Astrocyte (in vitro differentiated cells and primary cell): ENCODE results near the gene CENPS. TPM values are rescaled to one million over a fixed set of nuclear protein-coding genes. Genes with fewer than 3 reads are reported as not detected.
"Not testable (repeated sequence)": the region's sequence is repeated elsewhere in the genome, so short reads cannot be mapped to it uniquely, and the experiment has no call there.

Source experiments
- DNase-seq: peaks from one replicate; pipeline ENCODE4 v3.0.0-alpha.2; 2010; ENCODE audit warnings: low read depth
- FAIRE-seq: peaks from 2 replicates; lab custom pipeline; 2011; peaks lifted over from hg19 to GRCh38; lab: Jason Lieb, UNC
- H2AFZ ChIP-seq: 2 replicates; pipeline ENCODE4 v1.6.0; 2012; ENCODE audit warnings: low read depth, low read length, inconsistent platforms
- H3K27ac ChIP-seq: 2 replicates; pipeline ENCODE4 v1.5.1; 2011; ENCODE audit warnings: low read depth, low read length, inconsistent platforms
- H3K27me3 ChIP-seq: 2 replicates; pipeline ENCODE4 v1.6.0; 2011; ENCODE audit warnings: low read length, inconsistent platforms; ENCODE audit not compliant: insufficient read depth
- H3K36me3 ChIP-seq: 2 replicates; pipeline ENCODE4 v1.5.1; 2011; ENCODE audit warnings: low read length, inconsistent platforms; ENCODE audit not compliant: insufficient read depth
- H3K4me1 ChIP-seq: 2 replicates; pipeline ENCODE4 v1.5.1; 2011; ENCODE audit warnings: low read length, inconsistent platforms; ENCODE audit not compliant: insufficient read depth
- H3K4me2 ChIP-seq: 2 replicates; pipeline ENCODE4 v1.6.0; 2012; ENCODE audit warnings: low read length, inconsistent platforms
- H3K4me3 ChIP-seq: 2 replicates; pipeline ENCODE4 v1.5.1; 2011; ENCODE audit warnings: low read depth, mild to moderate bottlenecking, low read length, inconsistent platforms; ENCODE audit not compliant: insufficient read depth
- H3K79me2 ChIP-seq: 2 replicates; pipeline ENCODE4 v1.6.0; 2012; ENCODE audit warnings: mild to moderate bottlenecking, low read length, inconsistent platforms; ENCODE audit not compliant: insufficient read depth
- H3K9ac ChIP-seq: 2 replicates; pipeline ENCODE4 v1.6.0; 2012; ENCODE audit warnings: mild to moderate bottlenecking, low read length, inconsistent platforms
- H3K9me3 ChIP-seq: 2 replicates; pipeline ENCODE4 v1.5.1; 2012; ENCODE audit warnings: low read depth, mild to moderate bottlenecking, low read length, inconsistent platforms; ENCODE audit not compliant: insufficient read depth
- H4K20me1 ChIP-seq: 2 replicates; pipeline ENCODE4 v1.6.0; 2012; ENCODE audit warnings: low read length, inconsistent platforms; ENCODE audit not compliant: insufficient read depth
- H3K27ac Mint-ChIP-seq: one replicate; pipeline ENCODE4 v1.8.0; 2021; ENCODE audit warnings: mild to moderate bottlenecking, mixed read lengths; ENCODE audit not compliant: unreplicated experiment
- H3K27me3 Mint-ChIP-seq: one replicate; pipeline ENCODE4 v1.8.0; 2021; ENCODE audit warnings: low read depth, mixed read lengths; ENCODE audit not compliant: unreplicated experiment
- H3K36me3 Mint-ChIP-seq: one replicate; pipeline ENCODE4 v1.8.0; 2021; ENCODE audit warnings: low read depth, mixed read lengths; ENCODE audit not compliant: unreplicated experiment
- H3K4me1 Mint-ChIP-seq: one replicate; pipeline ENCODE4 v1.8.0; 2021; ENCODE audit warnings: low read depth, mixed read lengths; ENCODE audit not compliant: unreplicated experiment
- H3K4me3 Mint-ChIP-seq: one replicate; pipeline ENCODE4 v1.8.0; 2021; ENCODE audit warnings: mild to moderate bottlenecking, moderate library complexity, mixed read lengths; ENCODE audit not compliant: unreplicated experiment
- H3K9me3 Mint-ChIP-seq: one replicate; pipeline ENCODE4 v1.8.0; 2021; ENCODE audit warnings: mild to moderate bottlenecking, mixed read lengths; ENCODE audit not compliant: unreplicated experiment
- EZH2 ChIP-seq: IDR thresholded peaks from 2 replicates; pipeline ENCODE4 v1.6.1; 2012; ENCODE audit warnings: mild to moderate bottlenecking, low read length, inconsistent platforms; ENCODE audit not compliant: insufficient read depth
- total RNA-seq: library from RNA; stranded (reverse); gene quantifications from 2 replicates; pipeline ENCODE4 v1.2.1, GENCODE V29; 2021
- TF ChIP-seq, protein P1 (sequence below): IDR thresholded peaks from 2 replicates; pipeline ENCODE4 v1.5.1; 2011; ENCODE audit warnings: low read depth, mild to moderate bottlenecking, inconsistent platforms, low read length, moderate library complexity; ENCODE audit not compliant: insufficient read depth

The CENPS gene
- total RNA-seq, 1 donor from 2014 or later = 9.0 TPM

DNA sequence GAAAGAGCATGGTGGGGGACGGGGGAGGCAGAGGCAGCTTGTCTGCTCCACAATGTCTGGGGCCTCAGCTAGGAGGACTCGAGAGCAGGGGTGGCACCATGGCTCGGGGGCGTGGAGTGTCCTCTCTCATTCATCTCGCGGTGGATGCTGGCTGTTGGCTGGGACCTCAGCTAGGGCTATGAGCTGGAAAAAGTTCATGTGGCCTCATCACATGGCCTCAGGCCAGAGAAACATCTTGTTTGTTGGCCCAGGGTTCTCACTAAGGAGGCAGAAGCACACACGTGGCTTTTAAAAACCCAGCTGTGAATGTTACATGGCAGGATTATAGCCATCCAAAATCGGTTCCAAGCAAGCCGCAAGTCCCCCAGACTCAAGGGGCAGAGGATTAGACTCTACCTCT, 6.2 kb upstream of the CENPS start:
- TF ChIP-seq, protein P1, sequence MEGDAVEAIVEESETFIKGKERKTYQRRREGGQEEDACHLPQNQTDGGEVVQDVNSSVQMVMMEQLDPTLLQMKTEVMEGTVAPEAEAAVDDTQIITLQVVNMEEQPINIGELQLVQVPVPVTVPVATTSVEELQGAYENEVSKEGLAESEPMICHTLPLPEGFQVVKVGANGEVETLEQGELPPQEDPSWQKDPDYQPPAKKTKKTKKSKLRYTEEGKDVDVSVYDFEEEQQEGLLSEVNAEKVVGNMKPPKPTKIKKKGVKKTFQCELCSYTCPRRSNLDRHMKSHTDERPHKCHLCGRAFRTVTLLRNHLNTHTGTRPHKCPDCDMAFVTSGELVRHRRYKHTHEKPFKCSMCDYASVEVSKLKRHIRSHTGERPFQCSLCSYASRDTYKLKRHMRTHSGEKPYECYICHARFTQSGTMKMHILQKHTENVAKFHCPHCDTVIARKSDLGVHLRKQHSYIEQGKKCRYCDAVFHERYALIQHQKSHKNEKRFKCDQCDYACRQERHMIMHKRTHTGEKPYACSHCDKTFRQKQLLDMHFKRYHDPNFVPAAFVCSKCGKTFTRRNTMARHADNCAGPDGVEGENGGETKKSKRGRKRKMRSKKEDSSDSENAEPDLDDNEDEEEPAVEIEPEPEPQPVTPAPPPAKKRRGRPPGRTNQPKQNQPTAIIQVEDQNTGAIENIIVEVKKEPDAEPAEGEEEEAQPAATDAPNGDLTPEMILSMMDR = no peak
- TF ChIP-seq EZH2 = no peak
- no peaks in the 10 kb centered on the region for H3K79me2 ChIP-seq
- no peak overlapping the region for H2AFZ ChIP-seq
- H3K4me3 ChIP-seq = no peak overlapping the region
- FAIRE-seq = no peak
- no peaks in the 10 kb centered on the region for H3K27me3 Mint-ChIP-seq
- no peak overlapping the region for H3K27ac Mint-ChIP-seq
- no peaks in the 10 kb centered on the region for H3K9me3 Mint-ChIP-seq
- H4K20me1 ChIP-seq = no peaks in the 10 kb centered on the region
- no peaks in the 10 kb centered on the region for H3K27me3 ChIP-seq
- H3K9ac ChIP-seq = no peak overlapping the region
- H3K36me3 Mint-ChIP-seq = peaks cover 6% of the 10 kb centered on the region
- H3K4me2 ChIP-seq = no peak overlapping the region
- no peak overlapping the region for H3K27ac ChIP-seq
- no peaks in the 10 kb centered on the region for H3K4me1 ChIP-seq
- H3K4me3 Mint-ChIP-seq = no peak overlapping the region
- H3K4me1 Mint-ChIP-seq = no peaks in the 10 kb centered on the region
- no peak for DNase-seq
- no peaks in the 10 kb centered on the region for H3K9me3 ChIP-seq
- H3K36me3 ChIP-seq = peaks cover 10% of the 10 kb centered on the region

DNA sequence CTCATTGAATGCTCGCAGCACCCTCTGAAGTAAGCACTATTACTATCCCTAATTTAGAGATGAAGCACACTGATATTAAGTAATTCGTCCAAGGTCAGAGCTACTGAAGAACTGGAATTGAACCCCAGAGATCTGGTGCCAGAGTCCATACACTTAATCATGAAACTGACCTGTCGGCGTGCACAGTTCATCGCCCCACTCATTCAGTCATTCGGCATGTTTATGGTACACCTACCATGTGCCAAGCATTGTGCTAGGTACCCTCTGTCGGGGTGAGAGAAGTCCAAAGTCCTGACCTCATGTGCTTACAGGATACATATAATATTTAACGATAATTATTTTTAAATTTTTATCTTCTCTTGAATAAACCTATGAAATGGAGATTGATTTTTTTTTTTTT, 5.6 kb upstream of the CENPS start:
- Histone ChIP-seq H3K9ac (no peak overlapping the region), H3K4me1 (peaks cover under 1% of the 10 kb centered on the region), H3K27me3 (no peaks in the 10 kb centered on the region), H2AFZ (no peak overlapping the region), H3K4me2 (no peak overlapping the region), H3K27ac (no peak overlapping the region), H3K9me3 (no peaks in the 10 kb centered on the region), H3K36me3 (peaks cover 6% of the 10 kb centered on the region), H4K20me1 (no peaks in the 10 kb centered on the region), H3K4me3 (no peak overlapping the region), H3K79me2 (no peaks in the 10 kb centered on the region)
- Mint-ChIP-seq H3K4me3 (no peak overlapping the region), H3K27ac (no peak overlapping the region), H3K4me1 (no peaks in the 10 kb centered on the region), H3K27me3 (no peaks in the 10 kb centered on the region), H3K9me3 (no peaks in the 10 kb centered on the region), H3K36me3 (peaks cover 3% of the 10 kb centered on the region)
- TF ChIP-seq EZH2 = no peak
- TF ChIP-seq, protein P1 = no peak
- no peak for DNase-seq
- FAIRE-seq = no peak

DNA sequence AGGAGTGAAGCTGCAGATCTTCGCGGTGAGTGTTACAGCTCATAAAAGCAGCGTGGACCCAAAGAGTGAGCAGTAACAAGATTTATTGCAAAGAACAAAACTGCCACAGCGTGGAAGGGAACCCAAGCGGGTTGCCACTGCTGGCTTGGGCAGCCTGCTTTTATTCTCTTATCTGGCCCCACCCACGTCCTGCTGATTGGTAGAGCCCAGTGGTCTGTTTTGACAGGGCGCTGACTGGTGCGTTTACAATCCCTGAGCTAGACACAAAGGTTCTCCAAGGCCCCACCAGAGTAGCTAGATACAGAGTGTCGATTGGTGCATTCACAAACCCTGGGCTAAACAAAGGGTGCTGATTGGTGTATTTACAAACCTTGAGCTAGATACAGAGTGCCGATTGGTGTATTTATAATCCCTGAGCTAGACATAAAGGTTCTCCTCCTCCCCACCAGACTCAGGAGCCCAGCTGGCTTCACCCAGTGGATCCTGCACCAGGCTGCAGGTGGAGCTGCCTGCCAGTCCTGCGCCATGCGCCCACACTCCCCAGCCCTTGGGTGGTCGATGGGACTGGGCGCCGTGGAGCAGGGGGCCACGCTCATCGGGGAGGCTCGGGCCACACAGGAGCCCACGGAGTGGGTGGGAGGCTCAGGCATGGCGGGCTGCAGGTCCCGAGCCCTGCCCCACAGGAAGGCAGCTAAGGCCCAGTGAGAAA, 4.3 kb upstream of the CENPS start:
- not testable (repeated sequence) for H3K79me2 ChIP-seq, H3K36me3 ChIP-seq, H3K4me2 ChIP-seq, H3K9me3 ChIP-seq, H3K27ac Mint-ChIP-seq, H3K9ac ChIP-seq, H3K4me3 ChIP-seq, H2AFZ ChIP-seq, H3K4me3 Mint-ChIP-seq, H3K27ac ChIP-seq, FAIRE-seq, H3K27me3 ChIP-seq, H3K27me3 Mint-ChIP-seq, H3K36me3 Mint-ChIP-seq, H3K4me1 ChIP-seq, H3K9me3 Mint-ChIP-seq, H3K4me1 Mint-ChIP-seq, DNase-seq, H4K20me1 ChIP-seq

DNA sequence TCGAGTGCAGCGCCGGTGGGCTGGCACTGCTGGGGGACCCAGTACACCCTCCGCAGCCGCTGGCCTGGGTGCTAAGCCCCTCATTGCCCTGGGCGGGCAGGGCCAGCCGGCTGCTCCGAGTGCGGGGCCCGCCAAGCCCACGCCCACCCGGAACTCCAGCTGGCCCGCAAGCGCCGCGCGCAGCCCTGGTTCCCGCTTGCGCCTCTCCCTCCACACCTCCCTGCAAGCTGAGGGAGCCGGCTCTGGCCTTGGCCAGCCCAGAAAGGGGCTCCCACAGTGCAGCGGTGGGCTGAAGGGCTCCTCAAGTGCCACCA, 3.7 kb upstream of the CENPS start:
- H3K4me1 Mint-ChIP-seq, H3K9me3 Mint-ChIP-seq, H3K9me3 ChIP-seq, DNase-seq, H4K20me1 ChIP-seq, H3K27me3 Mint-ChIP-seq, H3K79me2 ChIP-seq, H3K4me3 Mint-ChIP-seq, H3K27ac Mint-ChIP-seq, H2AFZ ChIP-seq, H3K4me2 ChIP-seq, H3K4me3 ChIP-seq, FAIRE-seq, H3K36me3 ChIP-seq, H3K36me3 Mint-ChIP-seq, H3K9ac ChIP-seq, H3K27me3 ChIP-seq, H3K27ac ChIP-seq: not testable (repeated sequence)
- H3K4me1 ChIP-seq = peaks cover 12% of the 10 kb centered on the region
